Activated T-helper 1 cell treated with Interleukin-2 at 50 U/mL for 16 hours (primary cell): ENCODE measurements around the gene TULP4.
"Not testable (repeated sequence)": the region's sequence is repeated elsewhere in the genome, so short reads cannot be mapped to it uniquely, and the experiment has no call there.

Experiments used
- DNase-seq: peaks from one replicate; pipeline ENCODE4 v3.0.0-alpha.2; 2020; ENCODE audit warnings: low read depth

The TULP4 gene

DNA sequence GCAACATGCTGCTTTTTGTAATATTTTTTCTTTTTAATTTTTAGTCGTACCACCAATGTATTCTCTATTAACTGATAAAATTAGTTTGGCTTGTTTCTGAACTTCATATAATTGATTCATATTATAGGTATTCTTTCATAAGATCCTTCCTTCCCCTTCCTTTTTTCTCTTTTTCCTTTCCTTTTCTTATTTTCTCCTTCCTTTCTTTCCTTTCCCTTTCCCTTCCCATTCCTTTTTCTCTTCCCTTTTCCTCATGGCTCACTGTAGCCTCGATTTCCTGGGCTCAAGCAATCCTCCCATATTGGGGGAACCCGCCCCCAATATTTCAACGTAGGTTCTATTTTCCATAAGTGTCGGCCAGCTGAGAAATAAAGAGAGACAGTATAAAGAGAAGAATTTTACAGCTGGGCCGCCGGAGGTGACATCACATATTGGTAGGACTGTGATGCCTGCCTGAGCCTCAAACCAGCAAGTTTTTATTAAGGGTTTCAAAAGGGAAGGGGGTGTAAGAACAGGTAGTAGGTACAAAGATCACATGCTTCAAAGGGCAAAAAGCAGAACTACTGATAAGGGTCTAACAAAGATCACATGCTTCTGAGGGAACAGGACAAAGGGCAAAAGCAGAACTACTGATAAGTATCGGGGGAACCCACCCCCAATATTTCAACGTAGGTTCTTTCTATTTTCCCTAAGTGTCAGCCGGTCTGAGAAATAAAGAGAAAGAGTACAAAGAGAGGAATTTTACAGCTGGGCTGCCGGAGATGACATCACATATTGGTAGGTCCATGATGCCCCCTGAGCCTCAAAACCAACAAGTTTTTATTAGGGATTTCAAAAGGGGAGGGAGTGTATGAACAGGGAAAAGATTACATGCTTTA lies 16.1 kb upstream of the TULP4 start:
- DNase-seq = not testable (repeated sequence)

- not testable (repeated sequence) for DNase-seq
Observed at GRCh38 chr6:158296854-158297324, 15.4 kb upstream of the TULP4 start.

GRCh38 chr6:158297657-158298056 lies 14.6 kb upstream of the TULP4 start:
- DNase-seq = not testable (repeated sequence)

GRCh38 chr6:158300306-158301143 lies 11.7 kb upstream of the TULP4 start:
- not testable (repeated sequence) for DNase-seq

DNA sequence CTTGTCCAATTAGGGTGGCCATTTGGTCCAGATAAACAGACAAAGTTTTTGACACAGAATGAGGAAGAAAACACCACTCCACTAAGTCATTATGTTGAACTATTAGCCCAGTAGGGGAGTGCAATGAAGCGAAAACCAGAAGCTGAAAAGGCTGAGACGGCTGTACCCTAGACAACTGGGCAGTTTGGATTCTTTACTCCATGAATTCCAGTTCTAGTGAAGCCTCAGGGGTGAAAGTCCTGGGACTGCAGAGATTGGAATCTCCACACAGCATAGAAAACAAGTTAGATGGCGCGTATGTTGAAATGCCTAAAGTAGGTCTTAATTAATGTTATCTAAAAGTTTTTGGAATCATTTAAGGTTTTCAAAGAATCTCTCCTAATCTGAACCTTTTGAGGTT lies 10.7 kb upstream of the TULP4 start:
- not testable (repeated sequence) for DNase-seq

GRCh38 chr6:158302195-158302796 lies 10.0 kb upstream of the TULP4 start:
- DNase-seq = not testable (repeated sequence)

DNA sequence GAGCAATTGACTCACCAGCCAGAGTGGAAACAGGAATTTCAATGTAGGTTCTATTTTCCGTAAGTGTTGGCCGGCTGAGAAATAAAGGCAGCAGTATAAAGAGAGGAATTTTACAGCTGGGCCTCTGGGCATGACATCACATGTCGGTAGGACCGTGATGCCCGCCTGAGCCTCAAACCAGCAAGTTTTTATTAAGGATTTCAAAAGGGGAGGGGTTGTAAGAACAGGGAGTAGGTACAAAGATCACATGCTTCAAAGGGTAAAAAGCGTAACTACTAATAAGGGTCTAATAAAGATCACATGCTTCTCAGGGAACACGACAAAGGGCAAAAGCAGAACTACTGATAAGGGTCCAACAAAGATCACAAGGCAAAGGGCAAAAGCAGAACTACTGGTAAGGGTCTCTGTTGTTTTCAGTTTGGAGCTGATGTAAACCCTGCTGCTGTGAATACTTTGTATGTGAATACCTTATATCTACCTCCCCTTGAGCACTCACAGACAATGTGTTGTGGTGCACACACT lies 9.0 kb upstream of the TULP4 start:
- no peak for DNase-seq

- DNase-seq = no peak
Observed at GRCh38 chr6:158304254-158304653, 8.0 kb upstream of the TULP4 start.

GRCh38 chr6:158309814-158310213 lies 2.5 kb upstream of the TULP4 start:
- DNase-seq = no peak

DNA sequence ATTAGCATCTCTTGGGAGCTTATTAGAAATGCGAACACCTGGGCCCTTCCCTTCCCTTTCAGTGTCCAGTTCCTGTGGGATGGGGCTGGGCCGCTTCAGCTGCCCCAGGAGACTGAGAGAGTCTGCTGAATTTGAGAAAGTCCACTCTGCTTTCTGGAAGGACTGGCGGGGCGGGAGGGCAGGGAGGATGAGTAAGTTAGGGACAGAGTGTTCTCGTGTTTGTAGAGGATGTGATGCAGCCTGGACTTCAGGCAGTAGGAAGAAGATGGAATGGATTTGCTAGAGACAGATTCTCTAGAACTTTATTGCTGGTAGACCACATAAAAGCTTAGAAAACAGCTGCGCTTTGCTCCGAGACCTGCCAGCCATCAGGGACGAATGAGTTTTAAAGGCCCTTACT lies 1.1 kb upstream of the TULP4 start:
- no peak for DNase-seq

GRCh38 chr6:158311626-158312025 lies 639 bp upstream of the TULP4 start:
- no peak for DNase-seq

DNA sequence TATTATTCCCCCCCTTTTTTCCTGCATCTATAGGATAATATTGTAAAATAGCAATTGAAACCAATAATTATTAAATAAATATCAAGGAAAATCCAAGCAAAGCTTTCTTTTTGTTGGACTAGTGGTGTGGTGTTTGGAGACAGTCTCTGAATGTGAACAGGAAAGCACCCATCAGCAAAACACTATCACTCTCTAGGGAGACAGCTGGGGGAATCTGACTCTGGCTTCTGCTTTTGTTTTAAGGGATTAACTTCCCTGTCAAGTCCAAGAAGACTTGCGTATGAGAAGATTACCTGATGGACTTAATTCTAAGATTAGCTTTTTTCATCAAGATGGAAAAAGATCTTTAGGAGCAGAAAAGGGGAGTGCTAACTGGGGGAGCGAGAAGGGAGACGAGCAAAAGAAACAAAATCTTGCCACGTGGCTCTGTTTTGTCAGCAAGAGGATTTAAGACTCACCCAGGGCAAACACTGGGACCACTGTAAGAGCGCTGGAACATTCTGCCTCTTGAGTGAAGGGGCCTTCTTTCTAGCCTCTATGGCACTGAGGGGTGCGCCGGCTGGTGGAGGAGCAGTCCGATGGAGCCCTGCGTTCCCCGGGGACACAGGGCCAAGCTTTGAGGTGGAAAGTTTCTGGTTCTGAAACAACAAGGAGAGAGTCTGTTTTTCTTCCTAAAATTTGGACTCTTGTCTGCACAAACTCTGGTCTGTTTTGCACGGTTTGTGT lies 570 bp downstream of the TULP4 start:
- DNase-seq = no peak

DNA sequence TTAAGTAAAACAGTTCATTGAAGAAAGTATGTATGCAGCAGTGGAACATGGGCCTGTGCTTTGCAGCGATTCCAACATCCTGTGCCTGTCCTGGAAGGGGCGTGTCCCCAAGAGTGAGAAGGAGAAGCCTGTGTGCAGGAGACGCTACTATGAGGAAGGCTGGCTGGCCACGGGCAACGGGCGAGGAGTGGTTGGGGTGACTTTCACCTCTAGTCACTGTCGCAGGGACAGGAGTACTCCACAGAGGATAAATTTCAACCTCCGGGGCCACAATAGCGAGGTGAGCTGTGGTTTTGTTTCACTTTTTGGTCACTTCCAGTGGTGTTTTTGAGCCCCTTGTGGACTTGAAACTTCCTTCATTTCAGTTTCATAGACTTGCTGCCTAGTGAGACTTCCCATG lies 1.7 kb downstream of the TULP4 start:
- DNase-seq = no peak

DNA sequence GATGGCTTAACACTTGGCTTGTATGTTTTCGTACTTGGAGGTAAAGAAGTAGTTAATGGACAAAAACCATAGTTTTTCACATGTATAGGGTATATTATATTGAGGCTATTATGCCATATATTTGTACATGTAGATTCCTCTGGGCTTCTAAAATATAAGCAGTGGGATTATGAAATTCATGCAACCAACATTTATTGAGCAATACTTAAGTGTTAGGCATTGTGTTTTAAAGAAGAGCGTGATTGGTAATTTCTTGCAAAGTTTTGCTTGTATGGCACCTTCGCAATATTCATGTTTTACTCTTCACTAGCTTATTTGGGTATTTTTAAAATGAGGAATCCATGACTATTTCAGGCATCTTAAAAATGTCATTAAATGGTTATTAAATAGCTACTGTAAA lies 2.5 kb downstream of the TULP4 start:
- DNase-seq = no peak

DNA sequence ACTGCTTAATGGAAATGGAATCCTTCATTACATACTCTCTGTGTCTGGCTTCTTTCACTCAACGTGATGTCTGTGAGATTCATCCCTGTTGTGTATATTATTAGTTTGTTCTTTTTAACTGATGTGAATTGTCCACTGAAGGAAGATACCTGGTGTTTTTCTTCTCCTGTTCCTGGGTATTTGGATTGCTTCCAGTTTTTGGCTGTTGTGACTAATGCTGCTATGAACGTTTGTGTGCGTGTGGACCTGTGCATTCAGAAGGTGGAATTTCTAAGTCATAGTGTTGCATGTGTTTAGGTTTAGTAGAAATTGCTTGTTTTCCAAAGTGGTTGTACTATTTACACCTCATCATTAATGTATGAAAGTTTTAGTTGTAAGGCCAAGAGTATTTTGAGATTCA lies 3.8 kb downstream of the TULP4 start:
- no peak for DNase-seq

DNA sequence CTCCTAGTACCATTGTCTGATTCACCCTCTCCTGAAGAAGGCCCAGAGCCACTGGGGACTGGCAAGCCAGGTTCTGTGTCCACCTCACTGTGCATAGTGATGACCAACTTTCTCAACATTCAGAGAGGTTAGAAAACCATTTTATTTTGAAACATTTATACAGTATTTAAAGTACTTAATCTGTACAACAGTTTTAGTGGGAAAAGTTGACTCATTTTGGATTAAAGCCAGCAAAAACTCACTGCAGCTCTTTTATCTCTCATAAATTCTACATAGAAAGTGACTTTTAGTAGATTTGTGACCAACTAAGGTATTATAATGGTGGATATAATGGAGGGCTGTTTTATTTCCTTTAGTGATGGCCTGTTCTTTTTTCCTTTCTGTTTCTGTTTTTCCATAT lies 9.7 kb downstream of the TULP4 start:
- no peak for DNase-seq

DNA sequence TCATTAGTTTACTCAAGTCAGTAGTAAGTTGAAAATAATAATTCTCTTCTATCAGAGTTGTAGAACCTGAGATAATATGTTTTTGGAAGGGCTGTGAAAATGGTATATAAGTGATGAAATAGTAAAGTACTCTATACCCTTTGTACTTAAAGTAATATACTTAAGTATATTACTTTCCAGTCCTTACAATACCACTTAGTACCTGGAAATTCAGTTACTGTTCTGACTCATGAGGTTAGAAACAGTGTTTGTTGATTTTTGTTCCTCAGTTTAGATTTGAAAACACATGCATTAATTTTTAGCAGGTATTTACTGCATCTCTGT lies 10.1 kb downstream of the TULP4 start:
- DNase-seq = no peak

DNA sequence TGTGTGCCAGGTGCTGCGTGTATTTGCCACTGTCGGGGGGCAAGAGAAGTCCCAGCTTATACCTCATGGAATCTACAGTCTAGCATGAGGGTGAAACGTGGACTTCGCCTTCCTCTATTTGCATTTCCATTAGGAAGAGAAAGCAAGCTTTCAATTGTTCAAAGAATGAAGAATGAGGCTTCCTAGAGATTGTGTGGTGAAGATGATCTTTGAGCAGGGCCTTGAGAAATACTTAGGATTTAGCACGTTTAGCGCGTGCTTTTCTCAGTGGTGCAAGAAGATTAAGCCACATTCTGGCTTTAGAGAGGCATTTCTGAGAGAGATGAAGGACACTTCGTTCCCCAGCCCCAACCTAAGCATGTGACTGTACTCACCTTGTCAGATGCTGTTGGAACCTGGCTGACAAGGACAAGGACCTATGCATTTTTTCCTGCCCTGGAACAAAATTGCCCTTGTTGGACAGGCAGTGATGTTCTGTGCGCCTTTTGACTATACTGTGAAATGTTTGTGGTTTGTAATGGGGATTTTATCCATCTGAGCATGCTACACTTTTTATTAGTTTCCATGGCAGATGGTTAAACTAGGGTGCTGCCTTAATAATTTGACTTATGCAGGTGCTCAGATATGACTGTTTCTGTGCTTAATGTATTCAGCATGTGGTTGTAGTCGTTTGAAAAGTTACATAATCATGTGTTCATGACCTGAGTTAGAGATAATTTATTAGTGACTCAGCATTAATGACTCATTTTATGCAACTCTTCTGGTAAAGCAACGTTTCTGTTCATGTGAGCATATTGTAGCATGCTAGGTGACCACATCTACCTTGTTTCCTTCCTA lies 10.7 kb downstream of the TULP4 start:
- no peak for DNase-seq

GRCh38 chr6:158323561-158323958 lies 11.3 kb downstream of the TULP4 start:
- DNase-seq = no peak

GRCh38 chr6:158324136-158324535 lies 11.9 kb downstream of the TULP4 start:
- no peak for DNase-seq

DNA sequence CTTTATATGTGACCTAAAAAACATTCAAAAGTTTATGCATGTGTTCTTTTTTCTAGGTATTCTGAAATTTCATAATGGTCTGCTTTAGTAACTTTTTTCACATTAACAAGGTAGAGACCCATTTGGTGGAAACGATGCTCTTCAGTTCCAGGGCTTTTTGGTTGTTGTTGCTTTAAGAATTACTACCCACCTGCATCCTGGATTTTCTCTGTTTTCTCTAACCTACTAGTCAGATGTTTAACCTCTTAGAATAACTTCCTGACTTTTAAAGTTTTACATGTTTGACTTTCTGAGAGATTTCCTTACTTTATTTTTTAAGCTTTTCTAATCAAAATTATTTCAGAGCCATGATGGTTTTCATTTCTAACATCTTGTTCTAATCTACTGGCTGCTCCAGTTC lies 14.9 kb downstream of the TULP4 start:
- no peak for DNase-seq
